ENCODE measurements around the gene NDUFA7. TPM values are rescaled to one million over a fixed set of nuclear protein-coding genes. Genes with fewer than 3 reads are reported as not detected.
A peak's percentile ranks its signal among the peaks of the same experiment; 100 is the strongest.

The NDUFA7 gene
- total and polyA plus RNA-seq, 2 of the 13 experiments (the other 11 are each of a cell fraction or from before 2014, with no cell fraction given): 64.5 to 71.5 TPM

DNA sequence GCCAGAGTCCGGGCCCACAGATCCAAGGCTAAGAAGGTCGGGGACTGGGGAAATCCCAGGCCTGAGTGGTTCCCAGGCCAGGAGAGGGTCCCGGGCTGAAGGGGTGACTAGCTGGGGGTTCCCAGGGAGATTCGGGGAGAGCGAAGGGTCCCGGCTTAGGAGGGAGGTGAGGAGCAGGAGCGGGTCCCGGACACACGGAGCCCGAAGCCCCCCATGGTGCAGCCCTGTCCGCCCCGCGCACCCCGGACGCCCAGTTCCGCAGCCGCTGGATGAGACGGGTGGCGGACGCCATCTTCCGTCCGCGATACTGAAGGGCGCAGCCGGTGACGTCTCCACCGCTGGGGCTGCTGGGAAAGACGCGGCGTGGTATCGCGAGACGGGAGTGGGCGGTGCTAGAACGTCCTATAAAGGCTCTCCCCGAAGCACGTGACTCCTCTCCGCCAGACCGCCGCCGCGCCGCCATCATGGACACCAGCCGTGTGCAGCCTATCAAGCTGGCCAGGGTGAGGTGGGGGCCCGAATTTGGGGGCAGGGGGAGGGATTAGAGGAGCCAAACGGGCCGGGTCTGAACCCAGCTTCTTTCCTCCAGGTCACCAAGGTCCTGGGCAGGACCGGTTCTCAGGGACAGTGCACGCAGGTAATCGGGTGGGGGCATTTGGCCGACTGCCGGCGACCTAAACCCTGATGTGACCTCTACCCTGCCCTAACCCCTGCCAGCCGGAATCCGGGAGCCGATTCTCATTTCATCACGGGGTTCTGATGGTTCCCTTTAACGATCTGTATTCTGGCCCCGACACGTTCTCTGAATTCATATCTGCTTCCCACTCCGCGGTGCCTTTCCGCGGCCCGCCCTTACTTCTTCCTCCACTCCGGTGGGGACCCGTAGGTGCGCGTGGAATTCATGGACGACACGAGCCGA is at the start of gene NDUFA7, which contains the start of gene RPS28 (continued):
- TF ChIP-seq ZNF292 (CRISPR knock-in tag; IDR thresholded peaks at IDR 0.05; ENCODE audit: borderline replicate concordance, low read depth) (0 out of 2 replicates have a peak, but pooled peaks have one; percentile 28), ZNF781 (CRISPR knock-in tag; IDR thresholded peaks at IDR 0.05; ENCODE audit: borderline replicate concordance, not compliant biosample characterization) (peak; percentile 13), THAP11 (CRISPR knock-in tag; IDR thresholded peaks at IDR 0.05) (peak; percentile 94), NFIB (CRISPR knock-in tag; IDR thresholded peaks at IDR 0.05; ENCODE audit: borderline replicate concordance) (no peak), ZNF709 (CRISPR knock-in tag; IDR thresholded peaks at IDR 0.05) (0 out of 2 replicates have a peak, but pooled peaks have one; percentile 7), ZNF589 (CRISPR knock-in tag; conservative IDR thresholded peaks at IDR 0.05) (0 out of 2 replicates have a peak, but pooled peaks have one; percentile 41), ZNF251 (CRISPR knock-in tag; IDR thresholded peaks at IDR 0.05) (no peak), HCFC1 (IDR thresholded peaks at IDR 0.05; ENCODE audit: low read depth, low read length) (peak; percentile 68), HOXA3 (CRISPR knock-in tag; IDR thresholded peaks at IDR 0.05) (peak; percentile 98), ARNT2 (CRISPR knock-in tag; IDR thresholded peaks at IDR 0.05; ENCODE audit: low read depth) (peak; percentile 94; the same call in 1 of the 2 replicates), ZNF879 (CRISPR knock-in tag; IDR thresholded peaks at IDR 0.05) (peak; percentile 69; the same call in 1 of the 2 replicates), ZFAT (CRISPR knock-in tag; conservative IDR thresholded peaks at IDR 0.05) (0 out of 2 replicates have a peak, but pooled peaks have one; percentile 5), ZNF674 (CRISPR knock-in tag; IDR thresholded peaks at IDR 0.05; ENCODE audit: low read depth) (0 out of 2 replicates have a peak, but pooled peaks have one; percentile 90), ZKSCAN1 (IDR thresholded peaks at IDR 0.05; ENCODE audit: low read length) (no peak), ZNF768 (CRISPR knock-in tag; IDR thresholded peaks at IDR 0.05) (0 out of 2 replicates have a peak, but pooled peaks have one; percentile 48), MLLT10 (CRISPR knock-in tag; IDR thresholded peaks at IDR 0.05) (no peak), SRSF1 (optimal IDR thresholded peaks at IDR 0.05; ENCODE audit: low read depth, low read length) (peak; percentile 68)
- TF ChIP-seq, protein P1, sequence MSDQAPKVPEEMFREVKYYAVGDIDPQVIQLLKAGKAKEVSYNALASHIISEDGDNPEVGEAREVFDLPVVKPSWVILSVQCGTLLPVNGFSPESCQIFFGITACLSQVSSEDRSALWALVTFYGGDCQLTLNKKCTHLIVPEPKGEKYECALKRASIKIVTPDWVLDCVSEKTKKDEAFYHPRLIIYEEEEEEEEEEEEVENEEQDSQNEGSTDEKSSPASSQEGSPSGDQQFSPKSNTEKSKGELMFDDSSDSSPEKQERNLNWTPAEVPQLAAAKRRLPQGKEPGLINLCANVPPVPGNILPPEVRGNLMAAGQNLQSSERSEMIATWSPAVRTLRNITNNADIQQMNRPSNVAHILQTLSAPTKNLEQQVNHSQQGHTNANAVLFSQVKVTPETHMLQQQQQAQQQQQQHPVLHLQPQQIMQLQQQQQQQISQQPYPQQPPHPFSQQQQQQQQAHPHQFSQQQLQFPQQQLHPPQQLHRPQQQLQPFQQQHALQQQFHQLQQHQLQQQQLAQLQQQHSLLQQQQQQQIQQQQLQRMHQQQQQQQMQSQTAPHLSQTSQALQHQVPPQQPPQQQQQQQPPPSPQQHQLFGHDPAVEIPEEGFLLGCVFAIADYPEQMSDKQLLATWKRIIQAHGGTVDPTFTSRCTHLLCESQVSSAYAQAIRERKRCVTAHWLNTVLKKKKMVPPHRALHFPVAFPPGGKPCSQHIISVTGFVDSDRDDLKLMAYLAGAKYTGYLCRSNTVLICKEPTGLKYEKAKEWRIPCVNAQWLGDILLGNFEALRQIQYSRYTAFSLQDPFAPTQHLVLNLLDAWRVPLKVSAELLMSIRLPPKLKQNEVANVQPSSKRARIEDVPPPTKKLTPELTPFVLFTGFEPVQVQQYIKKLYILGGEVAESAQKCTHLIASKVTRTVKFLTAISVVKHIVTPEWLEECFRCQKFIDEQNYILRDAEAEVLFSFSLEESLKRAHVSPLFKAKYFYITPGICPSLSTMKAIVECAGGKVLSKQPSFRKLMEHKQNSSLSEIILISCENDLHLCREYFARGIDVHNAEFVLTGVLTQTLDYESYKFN (CRISPR knock-in tag; conservative IDR thresholded peaks at IDR 0.05): no peak
- TF ChIP-seq, protein P2, sequence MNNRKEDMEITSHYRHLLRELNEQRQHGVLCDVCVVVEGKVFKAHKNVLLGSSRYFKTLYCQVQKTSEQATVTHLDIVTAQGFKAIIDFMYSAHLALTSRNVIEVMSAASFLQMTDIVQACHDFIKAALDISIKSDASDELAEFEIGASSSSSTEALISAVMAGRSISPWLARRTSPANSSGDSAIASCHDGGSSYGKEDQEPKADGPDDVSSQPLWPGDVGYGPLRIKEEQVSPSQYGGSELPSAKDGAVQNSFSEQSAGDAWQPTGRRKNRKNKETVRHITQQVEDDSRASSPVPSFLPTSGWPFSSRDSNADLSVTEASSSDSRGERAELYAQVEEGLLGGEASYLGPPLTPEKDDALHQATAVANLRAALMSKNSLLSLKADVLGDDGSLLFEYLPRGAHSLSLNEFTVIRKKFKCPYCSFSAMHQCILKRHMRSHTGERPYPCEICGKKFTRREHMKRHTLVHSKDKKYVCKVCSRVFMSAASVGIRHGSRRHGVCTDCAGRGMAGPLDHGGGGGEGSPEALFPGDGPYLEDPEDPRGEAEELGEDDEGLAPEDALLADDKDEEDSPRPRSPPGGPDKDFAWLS (CRISPR knock-in tag; IDR thresholded peaks at IDR 0.05; ENCODE audit: borderline replicate concordance): 0 out of 2 replicates have a peak, but pooled peaks have one; percentile 44
- TF ChIP-seq, protein P3, sequence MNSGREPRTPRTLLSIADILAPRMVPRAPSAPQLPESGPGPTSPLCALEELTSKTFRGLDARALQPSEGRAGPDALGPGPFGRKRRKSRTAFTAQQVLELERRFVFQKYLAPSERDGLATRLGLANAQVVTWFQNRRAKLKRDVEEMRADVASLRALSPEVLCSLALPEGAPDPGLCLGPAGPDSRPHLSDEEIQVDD (CRISPR knock-in tag; IDR thresholded peaks at IDR 0.05; ENCODE audit: borderline replicate concordance): 0 out of 2 replicates have a peak, but pooled peaks have one; percentile 41
- TF ChIP-seq, protein P4, sequence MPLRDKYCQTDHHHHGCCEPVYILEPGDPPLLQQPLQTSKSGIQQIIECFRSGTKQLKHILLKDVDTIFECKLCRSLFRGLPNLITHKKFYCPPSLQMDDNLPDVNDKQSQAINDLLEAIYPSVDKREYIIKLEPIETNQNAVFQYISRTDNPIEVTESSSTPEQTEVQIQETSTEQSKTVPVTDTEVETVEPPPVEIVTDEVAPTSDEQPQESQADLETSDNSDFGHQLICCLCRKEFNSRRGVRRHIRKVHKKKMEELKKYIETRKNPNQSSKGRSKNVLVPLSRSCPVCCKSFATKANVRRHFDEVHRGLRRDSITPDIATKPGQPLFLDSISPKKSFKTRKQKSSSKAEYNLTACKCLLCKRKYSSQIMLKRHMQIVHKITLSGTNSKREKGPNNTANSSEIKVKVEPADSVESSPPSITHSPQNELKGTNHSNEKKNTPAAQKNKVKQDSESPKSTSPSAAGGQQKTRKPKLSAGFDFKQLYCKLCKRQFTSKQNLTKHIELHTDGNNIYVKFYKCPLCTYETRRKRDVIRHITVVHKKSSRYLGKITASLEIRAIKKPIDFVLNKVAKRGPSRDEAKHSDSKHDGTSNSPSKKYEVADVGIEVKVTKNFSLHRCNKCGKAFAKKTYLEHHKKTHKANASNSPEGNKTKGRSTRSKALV (CRISPR knock-in tag; IDR thresholded peaks at IDR 0.05): no peak; the same call in 1 of the 2 replicates

All from HepG2 (cell line).